ENCODE measurements around the gene PSMD4.

- TF ChIP-seq, protein P1, sequence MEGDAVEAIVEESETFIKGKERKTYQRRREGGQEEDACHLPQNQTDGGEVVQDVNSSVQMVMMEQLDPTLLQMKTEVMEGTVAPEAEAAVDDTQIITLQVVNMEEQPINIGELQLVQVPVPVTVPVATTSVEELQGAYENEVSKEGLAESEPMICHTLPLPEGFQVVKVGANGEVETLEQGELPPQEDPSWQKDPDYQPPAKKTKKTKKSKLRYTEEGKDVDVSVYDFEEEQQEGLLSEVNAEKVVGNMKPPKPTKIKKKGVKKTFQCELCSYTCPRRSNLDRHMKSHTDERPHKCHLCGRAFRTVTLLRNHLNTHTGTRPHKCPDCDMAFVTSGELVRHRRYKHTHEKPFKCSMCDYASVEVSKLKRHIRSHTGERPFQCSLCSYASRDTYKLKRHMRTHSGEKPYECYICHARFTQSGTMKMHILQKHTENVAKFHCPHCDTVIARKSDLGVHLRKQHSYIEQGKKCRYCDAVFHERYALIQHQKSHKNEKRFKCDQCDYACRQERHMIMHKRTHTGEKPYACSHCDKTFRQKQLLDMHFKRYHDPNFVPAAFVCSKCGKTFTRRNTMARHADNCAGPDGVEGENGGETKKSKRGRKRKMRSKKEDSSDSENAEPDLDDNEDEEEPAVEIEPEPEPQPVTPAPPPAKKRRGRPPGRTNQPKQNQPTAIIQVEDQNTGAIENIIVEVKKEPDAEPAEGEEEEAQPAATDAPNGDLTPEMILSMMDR (IDR thresholded peaks at IDR 0.05): no peak
- no peak for TF ChIP-seq EP300 (IDR thresholded peaks at IDR 0.05)
- no peak for TF ChIP-seq POLR2A (IDR thresholded peaks at IDR 0.05)
These were observed 35.6 kb downstream of the PSMD4 start for GRCh38 chr1:151289991-151290708.
